ENCODE measurements around the gene SHISA9.

Gene SHISA9

DNA sequence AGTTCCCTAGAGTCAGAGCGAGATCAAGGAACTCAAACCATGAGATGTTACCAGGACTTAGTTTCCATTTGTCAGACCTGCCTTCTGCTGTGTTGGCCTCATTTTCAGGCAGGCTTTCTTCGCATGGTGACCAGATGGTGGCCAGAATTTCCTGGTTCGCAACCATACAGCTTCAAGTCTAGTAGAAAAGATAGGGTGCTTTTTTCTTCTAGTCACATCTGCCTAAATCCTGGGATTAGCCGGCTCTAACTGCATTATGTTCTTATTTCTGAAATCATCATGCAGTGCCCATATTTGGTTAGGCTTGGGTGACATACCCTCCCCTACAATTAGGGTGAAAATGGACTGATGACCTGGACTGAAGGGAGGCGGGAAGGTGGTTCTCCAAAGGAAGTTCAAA is 131.5 kb downstream of the SHISA9 start:
- DNase-seq = no peak

DNA sequence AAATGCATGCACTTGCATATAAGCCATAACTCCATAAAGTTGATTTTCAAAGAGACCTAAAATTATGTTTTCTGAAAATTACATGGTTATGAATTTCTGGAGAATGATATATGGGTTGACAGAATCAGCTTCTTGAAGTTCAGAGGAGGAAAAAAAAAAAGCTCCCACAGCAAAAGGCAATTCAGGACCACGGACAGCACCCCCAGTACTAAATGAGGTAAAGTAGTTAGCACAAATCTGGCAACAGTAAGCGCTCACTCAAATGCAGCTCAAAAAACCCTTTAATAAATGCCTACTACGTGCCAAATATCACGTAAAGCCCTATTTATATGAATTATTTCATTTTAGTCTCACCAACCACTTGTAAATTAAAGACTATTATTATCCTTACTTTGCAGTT is 135.2 kb downstream of the SHISA9 start:
- DNase-seq = no peak

DNA sequence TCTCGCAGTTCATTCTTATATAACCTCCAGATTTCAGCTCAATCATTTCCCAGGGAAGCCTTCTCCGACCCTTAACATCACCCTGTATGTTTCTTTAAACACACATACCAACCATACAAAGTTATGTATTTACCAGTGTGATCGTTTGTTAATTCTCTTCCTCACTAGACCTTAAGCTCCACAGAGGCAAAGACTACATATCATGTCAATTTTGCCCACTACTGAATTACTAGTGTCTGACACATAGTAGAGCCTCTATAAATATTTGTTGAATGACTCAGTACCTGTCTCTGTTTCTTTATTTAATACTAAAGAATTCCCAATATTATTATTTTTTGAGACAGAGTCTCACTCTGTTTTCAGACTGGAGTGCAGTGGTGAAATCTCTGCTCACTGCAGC is 137.2 kb downstream of the SHISA9 start:
- no peak for DNase-seq

DNA sequence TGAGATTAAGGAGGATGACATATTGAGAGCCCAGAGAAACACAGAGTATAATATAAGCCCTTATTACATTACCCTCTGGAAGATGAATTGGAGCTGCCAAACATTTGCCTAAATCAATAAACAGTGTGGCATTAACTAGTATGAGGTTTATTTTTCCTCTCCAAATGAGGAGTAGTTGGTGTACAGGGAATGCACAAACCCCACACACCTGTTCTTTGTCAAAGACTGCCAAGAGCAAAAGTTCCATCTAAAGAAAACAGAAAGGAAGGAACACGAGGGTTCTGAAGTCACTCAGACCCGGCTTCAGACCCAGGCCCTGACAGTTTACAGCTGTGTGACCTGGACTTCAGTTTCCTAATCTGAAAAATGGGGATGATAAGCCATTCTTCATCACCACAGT is 138.1 kb downstream of the SHISA9 start:
- no peak for DNase-seq

DNA sequence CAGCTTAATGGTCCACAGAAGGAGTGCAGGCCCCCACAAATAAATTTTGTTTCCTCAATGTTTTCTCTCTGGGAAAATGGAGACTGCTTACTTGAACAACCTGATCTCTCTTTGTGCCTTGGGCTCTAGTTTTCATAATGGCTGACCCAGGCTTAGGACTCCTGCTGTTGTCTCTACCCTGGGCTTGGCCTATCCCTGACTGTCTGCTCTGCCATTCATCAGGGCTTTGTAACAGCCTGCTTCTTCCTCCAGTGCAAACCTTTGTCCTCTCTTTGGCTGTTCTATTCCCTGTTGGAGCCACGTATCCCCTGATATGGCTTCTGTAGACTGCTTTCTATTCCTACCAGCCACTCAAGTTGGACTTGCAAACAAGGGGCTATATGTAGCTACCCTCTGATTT is 139.8 kb downstream of the SHISA9 start:
- no peak for DNase-seq

DNA sequence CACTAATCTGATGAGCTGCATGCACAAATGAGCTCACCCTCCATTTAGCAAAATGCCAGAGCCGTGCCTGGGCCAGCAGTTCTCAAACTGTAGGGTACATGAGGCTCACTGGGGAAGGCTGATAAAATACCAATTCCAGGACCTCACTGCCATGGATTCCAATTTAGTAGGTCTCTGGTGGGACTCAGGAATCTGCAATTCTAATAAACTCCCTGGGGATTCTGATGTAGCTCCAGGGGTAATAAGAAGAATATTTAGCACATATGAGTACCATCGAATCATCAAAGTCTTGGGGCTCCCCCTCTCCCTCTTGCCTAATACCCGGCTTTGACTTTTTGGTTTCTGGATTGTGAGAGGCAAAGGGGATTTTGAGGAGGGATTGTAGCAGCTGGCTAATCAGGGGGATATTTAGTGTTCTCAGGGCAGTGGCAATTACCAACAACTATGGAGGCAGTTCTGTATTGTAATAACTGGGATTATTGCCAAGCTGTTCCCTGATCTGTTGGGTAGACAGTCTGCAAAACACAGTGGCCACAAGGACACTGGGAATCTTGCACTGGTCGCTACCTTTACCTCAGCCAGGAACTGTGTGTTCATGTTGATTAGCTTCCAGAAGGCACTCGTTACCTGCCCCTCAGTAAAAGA is 140.4 kb downstream of the SHISA9 start:
- DNase-seq = no peak

DNA sequence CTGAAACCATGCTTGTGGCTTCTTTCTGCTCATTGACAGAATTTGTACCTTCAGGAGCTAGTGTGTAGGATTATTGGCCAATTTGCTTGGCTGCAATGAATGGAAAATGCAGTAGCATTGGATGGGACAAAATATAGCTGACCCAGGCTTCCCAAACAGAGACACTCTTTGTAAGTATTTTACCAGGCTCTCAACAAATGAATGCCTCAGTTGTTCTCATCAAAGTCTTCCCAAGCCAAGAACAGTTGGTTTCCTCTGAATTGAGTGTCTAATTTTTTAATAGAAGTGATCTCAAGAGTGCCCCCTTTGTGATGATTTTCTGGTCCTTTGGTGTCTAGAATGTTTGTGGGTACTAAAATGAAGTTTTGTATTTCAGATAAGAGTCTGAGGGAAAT is 140.9 kb downstream of the SHISA9 start:
- DNase-seq = no peak

DNA sequence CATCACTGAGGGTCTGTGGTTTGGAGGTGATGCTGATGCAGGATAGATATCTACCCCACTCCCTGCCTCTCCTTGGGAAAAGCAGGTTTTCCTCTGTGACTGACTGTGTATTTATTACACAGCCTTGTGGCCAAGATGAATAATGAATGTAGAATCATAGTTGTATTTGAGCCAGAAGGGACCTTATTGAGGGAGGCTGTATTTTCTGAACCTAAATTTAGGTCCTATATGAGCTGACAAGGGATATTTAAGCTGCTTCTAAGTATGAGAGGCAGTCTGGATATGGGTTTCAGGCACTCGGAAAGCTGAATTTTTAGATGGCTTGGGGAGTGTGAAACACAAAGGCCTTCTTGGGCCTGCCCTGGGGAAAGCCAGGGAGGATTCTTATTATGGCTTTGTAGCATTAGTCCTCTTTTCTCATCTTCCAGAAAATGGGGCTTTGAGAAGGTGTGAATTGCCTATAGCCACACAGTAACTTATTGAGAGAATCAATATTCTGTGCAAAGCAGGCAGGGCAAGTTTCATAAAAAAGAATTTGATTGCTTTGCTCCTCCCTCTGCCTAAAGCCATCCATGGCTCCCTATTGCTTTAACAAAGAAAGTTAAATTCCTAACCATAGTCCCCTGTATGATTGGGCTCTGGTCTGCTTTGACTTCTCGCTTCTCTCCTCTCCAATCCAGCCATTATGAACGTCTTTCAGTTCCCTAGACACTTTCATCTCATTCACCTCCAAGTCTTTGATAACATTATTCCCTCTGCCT is 144.8 kb downstream of the SHISA9 start:
- DNase-seq = no peak

DNA sequence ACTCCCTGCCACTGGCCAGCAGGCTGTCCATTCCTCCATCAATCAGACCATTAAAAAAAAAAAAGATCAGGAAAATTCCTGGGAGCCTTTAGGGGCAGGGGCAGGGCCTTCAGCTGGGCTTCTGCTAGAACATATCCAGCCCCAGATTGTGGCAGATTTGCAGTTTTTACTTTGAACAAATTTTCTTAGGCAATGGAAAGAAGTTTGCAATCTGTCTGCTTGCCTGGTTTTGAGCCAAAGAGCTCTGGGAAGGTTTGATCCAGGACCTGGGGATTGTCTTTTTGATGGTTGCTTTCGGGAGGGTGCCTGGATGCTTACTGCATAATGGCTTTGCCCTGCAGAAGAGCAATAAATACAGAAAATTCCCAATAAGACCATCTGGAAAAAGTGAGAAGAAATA is 145.9 kb downstream of the SHISA9 start:
- DNase-seq = no peak

DNA sequence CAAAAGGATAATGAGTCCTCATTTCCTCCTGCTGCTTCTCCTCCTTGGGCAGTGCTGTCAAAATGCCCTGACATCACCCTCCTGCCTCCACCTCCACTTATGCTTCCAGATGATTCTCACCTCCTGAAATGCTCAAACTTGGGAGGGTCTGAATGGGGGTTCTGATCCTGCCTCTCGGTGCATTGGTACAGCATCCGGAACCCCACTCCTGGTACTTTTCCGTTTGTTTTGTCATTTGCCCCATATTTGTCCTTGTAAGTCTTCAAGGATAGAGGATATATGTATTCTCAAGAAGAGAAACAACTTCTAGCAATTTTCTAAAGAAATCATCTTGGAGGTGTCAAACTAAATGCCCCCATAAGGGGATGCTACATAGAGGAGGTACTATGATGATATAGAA is 148.3 kb downstream of the SHISA9 start:
- DNase-seq = no peak

DNA sequence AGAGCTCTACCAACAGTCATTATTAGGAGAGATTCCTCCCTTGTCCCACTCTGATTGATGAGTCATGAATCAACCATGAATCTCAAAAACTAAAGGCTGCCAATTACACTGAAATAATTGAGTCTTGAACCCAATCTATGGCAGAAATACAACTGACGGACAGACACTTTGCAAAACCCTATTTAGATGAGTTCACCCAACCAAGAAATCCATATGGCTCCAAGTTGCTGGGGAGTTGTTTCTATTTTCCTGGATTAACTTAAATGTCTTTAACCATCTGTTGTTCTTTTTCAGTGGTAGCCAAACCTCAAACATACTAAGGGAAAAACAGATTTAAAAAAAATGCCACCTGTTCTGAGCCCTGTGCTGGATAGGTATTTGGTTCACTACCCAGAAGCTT is 151.0 kb downstream of the SHISA9 start:
- DNase-seq = no peak

DNA sequence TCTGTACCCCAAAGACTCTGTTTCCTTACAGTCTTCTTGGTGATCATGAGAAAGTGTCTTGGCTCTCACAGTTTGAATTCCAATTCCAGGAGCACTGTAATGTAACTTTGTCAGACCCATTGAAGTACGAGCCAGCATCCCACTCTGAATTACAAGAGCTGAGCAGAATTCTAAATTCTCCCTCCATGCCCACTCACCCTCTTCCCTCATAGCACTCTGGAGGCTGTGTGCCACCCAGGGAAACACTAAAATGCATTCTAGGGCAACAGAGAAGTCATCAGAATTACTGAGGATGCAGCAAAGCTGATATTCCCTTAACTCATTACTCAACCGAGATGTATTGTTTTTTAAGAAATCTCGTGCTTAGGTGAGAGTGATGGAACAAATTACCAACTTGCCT is 154.1 kb downstream of the SHISA9 start:
- no peak for DNase-seq

DNA sequence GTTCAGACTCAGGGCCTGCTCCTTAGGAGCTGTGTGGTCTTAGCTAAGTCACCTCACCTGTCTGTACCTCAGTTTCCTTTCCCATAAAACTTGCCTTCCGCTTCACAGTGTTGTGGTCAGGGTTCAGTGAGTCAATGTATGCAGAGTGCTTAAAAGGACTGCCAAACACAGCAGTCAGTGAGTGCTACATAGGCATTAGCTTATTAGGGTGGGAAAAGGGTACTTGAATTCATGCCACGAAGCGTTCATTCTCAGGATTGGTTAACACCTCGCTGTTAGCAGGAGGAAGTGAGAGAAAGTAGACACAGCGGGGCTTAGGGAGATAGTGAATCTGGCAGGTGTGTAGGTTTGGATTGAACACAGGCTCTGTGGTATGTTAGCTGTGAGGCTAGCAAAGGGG is 155.2 kb downstream of the SHISA9 start:
- no peak for DNase-seq

DNA sequence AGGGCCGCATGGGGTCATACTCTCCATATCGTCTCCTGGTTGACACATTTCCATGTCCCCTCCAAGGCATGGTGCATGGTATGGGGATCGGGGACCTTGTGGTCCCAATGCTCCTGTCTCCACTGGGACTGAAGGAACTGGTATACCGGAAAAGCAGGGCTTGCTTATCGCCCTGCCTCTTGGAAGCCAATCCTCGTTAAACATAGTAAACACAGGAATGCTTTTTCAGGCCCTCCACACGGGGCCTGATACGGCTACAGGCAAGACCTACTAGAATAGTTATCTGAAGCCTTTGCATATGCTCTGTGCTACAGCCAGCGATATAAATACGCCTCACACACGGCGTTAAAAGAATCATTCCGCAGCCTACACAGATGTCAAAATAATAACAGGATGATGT is 159.5 kb downstream of the SHISA9 start:
- no peak for DNase-seq

DNA sequence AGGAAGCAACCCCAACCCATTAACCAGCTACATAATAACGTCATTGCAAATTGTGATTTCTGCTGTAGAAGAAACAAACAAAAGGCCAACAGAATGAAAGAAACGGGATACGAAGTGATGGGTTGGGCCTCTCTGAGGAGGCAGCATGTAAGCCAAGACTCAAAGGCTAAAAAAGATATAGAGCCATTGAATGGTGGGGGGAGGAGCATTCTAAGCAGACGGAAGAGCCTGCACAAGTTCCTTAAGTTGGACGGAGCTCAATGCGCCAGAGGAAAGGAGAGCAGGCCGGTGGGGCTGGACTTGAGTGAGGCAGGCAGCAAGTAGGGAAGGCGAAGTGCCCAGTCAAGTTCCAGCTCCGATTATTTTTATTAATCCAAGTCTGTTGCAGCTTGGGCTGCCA is 160.3 kb downstream of the SHISA9 start:
- no peak for DNase-seq

DNA sequence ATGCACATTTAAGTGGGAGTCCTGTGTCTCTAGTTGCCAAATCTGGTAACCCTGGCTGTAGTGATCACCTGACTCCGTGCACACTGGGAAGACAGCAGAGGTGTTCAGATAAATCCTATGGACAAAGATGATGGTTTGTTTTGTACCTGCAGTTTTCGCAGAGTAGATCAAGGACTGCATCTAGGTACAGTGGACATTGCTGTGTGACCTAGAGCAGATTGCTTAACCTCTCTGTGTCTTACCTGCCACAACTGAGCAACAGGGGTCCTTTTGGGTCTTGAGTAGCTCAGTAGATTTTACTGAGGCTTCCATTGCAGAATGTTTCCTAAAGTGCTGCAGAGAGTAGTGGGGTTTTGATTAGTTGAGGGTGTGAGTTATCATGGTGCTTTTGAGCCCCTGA is 160.8 kb downstream of the SHISA9 start:
- DNase-seq = no peak

DNA sequence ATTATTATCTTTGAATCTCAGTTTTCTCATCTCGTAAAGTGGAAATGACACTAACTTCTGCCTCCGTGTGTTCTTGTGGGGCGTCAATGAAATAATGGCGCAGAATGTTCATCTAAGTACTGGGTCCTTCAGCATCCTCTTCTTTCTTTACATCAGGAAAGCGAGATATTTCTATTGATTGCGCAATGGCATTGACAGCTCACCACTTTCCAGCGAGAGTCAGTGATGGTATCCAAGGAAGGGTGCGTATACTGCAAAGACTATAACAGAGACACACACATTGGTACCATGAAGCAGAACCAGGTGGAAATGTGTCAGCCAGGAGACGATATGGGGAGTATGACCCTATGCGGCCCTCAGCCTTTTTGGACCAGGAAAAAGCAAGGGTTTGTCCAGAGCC is 162.1 kb downstream of the SHISA9 start:
- DNase-seq = no peak

DNA sequence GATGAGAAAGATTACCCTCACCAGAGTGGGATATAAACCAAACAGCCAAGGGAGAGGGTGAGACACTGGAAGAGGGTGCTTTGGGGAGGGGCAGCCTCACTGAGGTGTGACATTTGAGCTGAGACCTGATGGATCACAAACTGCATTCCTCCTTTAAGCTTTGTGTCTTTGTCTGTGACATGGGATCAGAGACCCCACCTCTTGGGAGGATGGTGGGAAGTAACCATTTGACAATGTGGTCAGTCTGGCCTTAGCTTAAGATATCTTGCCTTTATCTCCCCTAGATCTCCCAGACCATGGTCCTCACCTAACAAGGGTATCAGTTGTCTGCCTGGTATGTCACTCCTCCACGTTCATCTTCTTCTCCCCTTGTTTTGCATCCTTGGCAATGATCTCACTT is 163.4 kb downstream of the SHISA9 start:
- no peak for DNase-seq

DNA sequence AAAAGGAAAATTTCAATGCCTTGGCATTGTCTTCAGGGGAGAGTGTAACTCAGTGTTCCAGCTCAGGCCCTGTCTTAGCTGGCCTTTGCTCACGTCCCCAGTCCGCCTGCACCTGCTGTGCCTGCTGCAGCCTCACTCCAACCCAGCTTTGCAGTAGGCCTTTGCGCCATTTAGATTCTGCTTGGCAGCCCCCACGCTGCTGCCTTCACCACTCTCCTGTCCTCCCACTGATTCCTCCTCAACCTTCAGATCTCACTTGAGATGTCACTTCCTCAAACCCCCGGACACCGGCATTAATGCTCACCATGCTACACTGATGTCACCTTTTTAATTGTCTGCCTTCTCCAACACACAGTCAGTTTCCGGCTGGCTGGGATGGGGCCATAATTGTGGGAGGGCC is 166.2 kb downstream of the SHISA9 start:
- no peak for DNase-seq

DNA sequence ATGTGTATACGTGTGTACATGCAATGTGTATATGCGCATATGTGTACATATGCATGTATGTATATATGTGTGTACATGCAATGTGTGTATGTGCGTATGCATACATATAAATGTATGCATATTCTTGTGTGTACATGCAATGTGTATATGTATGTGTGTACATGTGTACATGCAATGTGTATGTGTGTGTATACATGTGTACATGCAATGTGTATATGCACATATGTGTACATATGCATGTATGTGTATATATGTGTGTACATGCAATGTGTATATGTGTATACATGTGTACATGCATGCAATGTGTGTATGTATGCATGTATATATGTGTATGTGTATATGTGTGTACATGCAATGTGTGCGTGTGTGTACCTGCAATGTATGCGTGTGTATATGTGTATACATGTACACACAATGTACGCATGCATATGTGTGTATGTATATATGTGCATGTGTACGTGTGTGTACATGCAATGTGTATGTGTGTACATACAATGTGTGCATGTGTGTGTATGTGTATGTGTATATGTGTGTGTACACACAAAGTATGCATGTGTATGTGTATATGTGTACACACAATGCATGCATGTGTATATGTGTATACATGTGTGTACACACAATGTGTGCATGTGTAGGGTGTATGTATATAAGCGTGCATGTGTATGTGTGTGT is 167.7 kb downstream of the SHISA9 start:
- no peak for DNase-seq

DNA sequence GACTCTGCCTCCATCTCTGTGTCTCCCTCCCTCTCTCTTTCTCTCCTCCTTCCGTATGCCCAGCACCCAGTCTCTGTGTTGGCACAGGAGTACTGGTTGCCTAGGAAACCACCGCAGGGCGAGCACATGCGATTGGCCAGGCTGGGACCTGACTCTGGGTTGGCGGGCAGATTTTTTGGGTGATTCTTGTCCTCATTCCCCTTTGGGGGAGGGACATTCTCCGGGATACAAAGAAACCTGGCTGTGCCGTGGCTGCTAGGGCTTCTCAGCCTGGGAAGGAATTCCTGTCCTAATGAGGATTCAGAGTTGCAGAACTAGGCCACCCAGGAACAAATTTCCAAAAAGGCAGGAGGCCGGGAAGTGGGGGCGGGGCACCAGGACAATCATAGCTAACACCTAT is 168.9 kb downstream of the SHISA9 start:
- no peak for DNase-seq

DNA sequence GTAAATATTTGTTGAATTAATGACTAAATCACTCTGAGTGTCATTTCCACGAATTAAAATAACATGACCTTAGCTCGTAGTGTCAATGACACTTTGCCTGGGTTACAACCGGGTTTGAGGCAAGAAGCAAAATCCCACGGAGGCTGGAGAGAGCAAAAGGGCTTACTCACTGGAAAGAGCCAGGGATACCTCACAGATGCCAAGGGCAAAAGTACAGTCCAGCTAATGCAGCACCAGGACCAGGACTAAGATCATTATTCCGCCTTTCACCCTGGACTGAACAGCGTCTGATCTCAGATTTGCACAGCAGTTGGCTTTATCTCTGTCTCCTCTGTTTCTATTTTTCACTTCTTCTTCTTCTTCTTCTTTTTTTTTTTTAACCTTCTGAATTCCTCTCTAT is 175.5 kb downstream of the SHISA9 start:
- no peak for DNase-seq

DNA sequence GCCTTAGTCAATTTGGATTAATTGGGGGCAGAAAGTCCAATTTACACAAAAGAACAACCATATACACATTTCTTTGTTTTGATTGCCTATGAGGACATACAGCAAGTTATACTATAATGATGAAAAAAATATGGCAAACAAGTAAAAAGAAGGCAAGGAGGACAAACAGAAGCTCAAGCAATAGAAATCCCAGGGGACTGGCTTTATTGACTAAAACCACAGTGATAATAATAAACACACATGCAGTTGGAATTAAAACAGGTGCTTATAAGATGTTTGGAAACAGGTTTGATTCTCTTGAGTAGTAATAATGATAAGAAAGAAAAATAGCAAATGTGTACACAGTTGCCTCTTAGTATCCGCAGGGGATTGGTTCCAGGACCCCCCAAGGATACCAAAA is 176.4 kb downstream of the SHISA9 start:
- DNase-seq = no peak

DNA sequence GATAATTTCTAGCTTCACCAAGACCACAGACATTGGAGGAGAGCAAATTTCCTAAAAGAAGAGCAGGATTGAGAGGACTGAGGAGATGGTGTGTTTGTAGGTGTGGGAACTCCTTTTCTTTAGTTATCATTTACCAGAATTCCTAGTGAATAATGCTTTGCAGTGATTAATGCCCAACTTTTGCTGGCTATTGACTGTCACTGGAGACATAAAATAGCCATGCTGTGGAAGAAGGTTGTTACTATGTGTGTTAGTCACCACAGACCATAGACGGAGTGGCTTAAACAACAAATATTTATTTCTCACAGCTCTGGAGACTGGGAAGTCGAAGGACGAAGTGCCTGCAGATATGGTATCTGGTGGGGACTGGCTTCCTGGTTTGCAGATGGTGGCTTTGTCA is 179.1 kb downstream of the SHISA9 start:
- no peak for DNase-seq

Data from activated naive CD4-positive, alpha-beta T cell treated with Interleukin-2 at 50 U/mL for 16 hours (primary cell).